Measurements from ENCODE around the gene ZNF496. TPM values are rescaled to one million over a fixed set of nuclear protein-coding genes. Genes with fewer than 3 reads are reported as not detected.

ZNF496 gene
- total RNA-seq (ENCODE audit: low replicate concordance), result 4.4 and 11.5 TPM in 2 replicates

GRCh38 chr1:247331525-247332214 is at the start of gene ZNF496:
ZNF496 (minus strand) TSS chr1:247331867; CDS start chr1:247329578, 2,289 bp downstream.

GRCh38 chr1:247255772-247256171 is 75.9 kb downstream of the ZNF496 start, which contains the start of gene VN1R5:
VN1R5 (plus strand) TSS chr1:247256072.

Other genes with a start within 250 kb of the ZNF496 start
- 3.5 and 7.4 TPM in 2 replicates for gene ZNF669, start 227.5 kb downstream of the ZNF496 start, total RNA-seq (ENCODE audit: low replicate concordance)
- gene ZNF124, start 159.8 kb downstream of the ZNF496 start, total RNA-seq (ENCODE audit: low replicate concordance), result 16.0 and 45.1 TPM in 2 replicates
- not detected in 2 replicates for gene VN1R5, start 75.8 kb downstream of the ZNF496 start, total RNA-seq (ENCODE audit: low replicate concordance)
- gene NLRP3, start 84.3 kb upstream of the ZNF496 start, total RNA-seq (ENCODE audit: low replicate concordance), result 0.23 TPM in 1 of 2 replicates, not detected in the other
- gene OR2B11, start 126.2 kb upstream of the ZNF496 start, total RNA-seq (ENCODE audit: low replicate concordance), result not detected in 2 replicates
- not detected in 2 replicates for gene OR2C3, start 204.6 kb upstream of the ZNF496 start, total RNA-seq (ENCODE audit: low replicate concordance)
- not detected in 2 replicates for gene GCSAML, start 217.3 kb upstream of the ZNF496 start, total RNA-seq (ENCODE audit: low replicate concordance)

Measured in smooth muscle cell of the coronary artery (primary cell).